ENCODE measurements around the gene OR52H1.

DNA sequence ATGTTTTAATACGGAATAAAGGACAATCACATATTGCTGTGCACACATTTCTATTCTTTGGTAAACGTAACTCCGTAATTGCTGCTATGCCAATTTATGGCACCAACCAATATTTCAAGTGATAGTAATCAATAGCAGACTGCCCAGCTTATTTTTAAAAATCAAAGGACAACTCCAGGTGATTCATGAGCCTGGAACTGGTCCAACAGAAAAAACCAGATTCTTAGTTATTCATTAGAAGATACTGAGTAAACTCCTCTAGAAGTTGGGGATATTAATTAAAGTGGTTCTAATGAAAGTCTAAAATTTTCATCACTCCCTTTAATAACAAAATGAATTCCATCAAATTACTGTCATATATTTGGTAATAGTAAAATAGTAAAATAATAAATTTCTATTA lies 9.4 kb upstream of the OR52H1 start:
- TF ChIP-seq, protein P1, sequence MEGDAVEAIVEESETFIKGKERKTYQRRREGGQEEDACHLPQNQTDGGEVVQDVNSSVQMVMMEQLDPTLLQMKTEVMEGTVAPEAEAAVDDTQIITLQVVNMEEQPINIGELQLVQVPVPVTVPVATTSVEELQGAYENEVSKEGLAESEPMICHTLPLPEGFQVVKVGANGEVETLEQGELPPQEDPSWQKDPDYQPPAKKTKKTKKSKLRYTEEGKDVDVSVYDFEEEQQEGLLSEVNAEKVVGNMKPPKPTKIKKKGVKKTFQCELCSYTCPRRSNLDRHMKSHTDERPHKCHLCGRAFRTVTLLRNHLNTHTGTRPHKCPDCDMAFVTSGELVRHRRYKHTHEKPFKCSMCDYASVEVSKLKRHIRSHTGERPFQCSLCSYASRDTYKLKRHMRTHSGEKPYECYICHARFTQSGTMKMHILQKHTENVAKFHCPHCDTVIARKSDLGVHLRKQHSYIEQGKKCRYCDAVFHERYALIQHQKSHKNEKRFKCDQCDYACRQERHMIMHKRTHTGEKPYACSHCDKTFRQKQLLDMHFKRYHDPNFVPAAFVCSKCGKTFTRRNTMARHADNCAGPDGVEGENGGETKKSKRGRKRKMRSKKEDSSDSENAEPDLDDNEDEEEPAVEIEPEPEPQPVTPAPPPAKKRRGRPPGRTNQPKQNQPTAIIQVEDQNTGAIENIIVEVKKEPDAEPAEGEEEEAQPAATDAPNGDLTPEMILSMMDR (IDR thresholded peaks at IDR 0.05) = no peak
- no peak for TF ChIP-seq POLR2AphosphoS5 (IDR thresholded peaks at IDR 0.05)
- no peak for TF ChIP-seq POLR2A (IDR thresholded peaks at IDR 0.05)
